Stimulated activated CD8-positive, alpha-beta memory T cell treated with anti-CD3 and anti-CD28 coated beads, Interleukin-4, amount 100 ng/mL, for 48 hours (primary cell): ENCODE measurements around the gene SLC13A2.

Experiments used
- DNase-seq: peaks from one replicate; pipeline ENCODE4 v3.0.0-alpha.2; 2020

The SLC13A2 gene

GRCh38 chr17:28471531-28472342 is 1.7 kb upstream of the SLC13A2 start:
- no peak for DNase-seq

GRCh38 chr17:28472871-28473497 is 460 bp upstream of the SLC13A2 start:
- no peak for DNase-seq

GRCh38 chr17:28474111-28474531 is 677 bp downstream of the SLC13A2 start:
- DNase-seq, result no peak

GRCh38 chr17:28475151-28475900 is 1.9 kb downstream of the SLC13A2 start:
- DNase-seq, result no peak

- peak; percentile 13 for DNase-seq
Observed at GRCh38 chr17:28476076-28476865, 2.8 kb downstream of the SLC13A2 start.

GRCh38 chr17:28477928-28478327 is 4.5 kb downstream of the SLC13A2 start:
- no peak for DNase-seq

GRCh38 chr17:28478712-28479615 is 5.5 kb downstream of the SLC13A2 start:
- DNase-seq, result no peak

GRCh38 chr17:28480278-28480677 is 6.8 kb downstream of the SLC13A2 start:
- no peak for DNase-seq

GRCh38 chr17:28480799-28481571 is 7.5 kb downstream of the SLC13A2 start:
- DNase-seq, result no peak

- DNase-seq, result no peak
Observed at GRCh38 chr17:28482551-28483199, 9.2 kb downstream of the SLC13A2 start.

GRCh38 chr17:28484296-28484695 is 10.9 kb downstream of the SLC13A2 start:
- no peak for DNase-seq

- no peak for DNase-seq
Observed at GRCh38 chr17:28485049-28485448, 11.6 kb downstream of the SLC13A2 start.

GRCh38 chr17:28487881-28488532 is 14.6 kb downstream of the SLC13A2 start:
- DNase-seq, result no peak

GRCh38 chr17:28488533-28489276 is 15.3 kb downstream of the SLC13A2 start:
- DNase-seq, result no peak

- DNase-seq, result no peak
Observed at GRCh38 chr17:28491286-28491685, 17.8 kb downstream of the SLC13A2 start.

GRCh38 chr17:28491860-28492259 is 18.4 kb downstream of the SLC13A2 start:
- no peak for DNase-seq

GRCh38 chr17:28492352-28493310 is 19.2 kb downstream of the SLC13A2 start:
- no peak for DNase-seq

- no peak for DNase-seq
Observed at GRCh38 chr17:28493460-28493859, 20.0 kb downstream of the SLC13A2 start.
